Endothelial cell of umbilical vein (primary cell): Measurements from ENCODE around the gene DMRTB1. TPM values are rescaled to one million over a fixed set of nuclear protein-coding genes. Genes with fewer than 3 reads are reported as not detected.

Source experiments
- BruUV-seq: library from RNA; stranded (reverse); fragments of 400-500 nt; replicated peaks from 2 replicates; lab custom pipeline; 2021; lab: Mats Ljungman, UMichigan
- CTCF ChIA-PET: fragments of 300-600, 350-600 bp; sonication (Branson Sonifier 250); formaldehyde crosslinking; loops from one replicate; lab custom pipeline; 2021; ENCODE audit warnings: antibody characterized with exemption, inconsistent platforms; lab: Charles Lee
- POLR2A ChIA-PET: fragments of 300-600, 350-600 bp; sonication (Branson Sonifier 250); formaldehyde crosslinking; loops from one replicate; lab custom pipeline; 2021; ENCODE audit warnings: antibody characterized with exemption, inconsistent platforms; lab: Charles Lee
- DNase-seq: peaks from one replicate; pipeline ENCODE4 v3.0.0-alpha.2; 2011; ENCODE audit warnings: low read depth, low spot score
- FAIRE-seq: peaks from 2 replicates; lab custom pipeline; 2011; peaks lifted over from hg19 to GRCh38; lab: Jason Lieb, UNC
- H2AFZ ChIP-seq: 2 replicates; pipeline ENCODE4 v1.6.0; 2012; ENCODE audit warnings: low read depth, low read length, control low read depth, inconsistent platforms
- H3K27ac ChIP-seq: 2 replicates; pipeline ENCODE4 v1.5.1; 2011; ENCODE audit warnings: low read depth, mild to moderate bottlenecking, control low read depth, low read length, moderate library complexity; ENCODE audit not compliant: insufficient read depth
- H3K27me3 ChIP-seq, 2 experiments: 2 replicates each; pipeline versions ENCODE4 v1.6.0 to v1.6.1; 2011; ENCODE audit warnings: low read length in 2 of 2, mixed read lengths in 1 of 2; ENCODE audit not compliant: control insufficient read depth in 2 of 2, insufficient read depth in 2 of 2
- H3K36me3 ChIP-seq, 2 experiments: 2 replicates in 1 of 2; 3 replicates in 1 of 2; pipeline ENCODE4 v1.5.1; 2011; ENCODE audit warnings: low read length in 2 of 2, mild to moderate bottlenecking in 1 of 2, moderate library complexity in 1 of 2; ENCODE audit not compliant: control insufficient read depth in 2 of 2, insufficient read depth in 2 of 2; ENCODE audit errors: extremely low read depth in 1 of 2
- H3K4me1 ChIP-seq: 3 replicates; pipeline ENCODE4 v1.5.1; 2011; ENCODE audit warnings: mild to moderate bottlenecking, low read length; ENCODE audit not compliant: control insufficient read depth, insufficient read depth; ENCODE audit errors: extremely low read depth
- H3K4me2 ChIP-seq: 2 replicates; pipeline ENCODE4 v1.6.1; 2011; ENCODE audit warnings: low read length, control low read depth, mixed read lengths; ENCODE audit not compliant: insufficient read depth
- H3K4me3 ChIP-seq, 3 experiments: fragments of 200-600 bp in 1 of 3; sonication (generic), shearing (Covaris generic) in 1 of 3; replicated peaks in 1 of 3; 2 replicates each; pipeline ENCODE4 v1.5.1; 2011 to 2016; ENCODE audit warnings: control low read depth in 3 of 3, low read length in 3 of 3, mild to moderate bottlenecking in 2 of 3, inconsistent platforms in 1 of 3, low read depth in 1 of 3, moderate library complexity in 1 of 3; ENCODE audit not compliant: insufficient read depth in 1 of 3
- H3K79me2 ChIP-seq: 2 replicates; pipeline ENCODE4 v1.6.0; 2012; ENCODE audit warnings: low read length, inconsistent platforms; ENCODE audit not compliant: control insufficient read depth, insufficient read depth
- H3K9ac ChIP-seq: replicated peaks from 2 replicates; pipeline ENCODE3; 2011; ENCODE audit warnings: low read length, control low read depth; ENCODE audit not compliant: insufficient read depth; ENCODE audit errors: extremely low read depth
- H3K9me1 ChIP-seq: replicated peaks from 3 replicates; pipeline ENCODE4 v1.6.0; 2011; ENCODE audit warnings: mild to moderate bottlenecking, low read length; ENCODE audit not compliant: control insufficient read depth, insufficient read depth; ENCODE audit errors: extremely low read depth
- H3K9me3 ChIP-seq: replicated peaks from 2 replicates; pipeline ENCODE4 v1.5.1; 2012; ENCODE audit warnings: low read length, inconsistent platforms; ENCODE audit not compliant: control insufficient read depth, insufficient read depth
- H4K20me1 ChIP-seq: replicated peaks from 2 replicates; pipeline ENCODE3; 2011; ENCODE audit warnings: mild to moderate bottlenecking, low read length; ENCODE audit not compliant: control insufficient read depth, insufficient read depth; ENCODE audit errors: extremely low read depth
- CTCF ChIP-seq, 2 donors: IDR thresholded peaks; 1 replicate in 1 of 2; 2 replicates in 1 of 2; pipeline ENCODE4 v1.5.1; 2011; ENCODE audit warnings: low read length in 2 of 2, mild to moderate bottlenecking in 2 of 2, moderate library complexity in 2 of 2, control low read depth in 1 of 2, inconsistent platforms in 1 of 2, low read depth in 1 of 2; ENCODE audit not compliant: insufficient read depth in 1 of 2; ENCODE audit errors: extremely low read depth in 1 of 2
- EZH2 ChIP-seq: IDR thresholded peaks from 2 replicates; pipeline ENCODE4 v1.6.1; 2012; ENCODE audit warnings: borderline replicate concordance, low read depth, mild to moderate bottlenecking, moderate library complexity, low read length, inconsistent platforms; ENCODE audit not compliant: severe bottlenecking
- FOS ChIP-seq: IDR thresholded peaks from 2 replicates; pipeline ENCODE4 v1.6.1; 2011; ENCODE audit warnings: mild to moderate bottlenecking, low read length, moderate library complexity, borderline replicate concordance; ENCODE audit not compliant: insufficient read depth
- GATA2 ChIP-seq: IDR thresholded peaks from 2 replicates; pipeline ENCODE4 v1.7.0; 2011; ENCODE audit warnings: low read depth, mild to moderate bottlenecking, moderate library complexity, mixed read lengths, low read length; ENCODE audit not compliant: insufficient read length, insufficient read depth
- JUN ChIP-seq: IDR thresholded peaks from 2 replicates; pipeline ENCODE4 v1.6.1; 2011; ENCODE audit warnings: borderline replicate concordance, low read depth; ENCODE audit not compliant: insufficient read length, insufficient read depth
- MAX ChIP-seq: IDR thresholded peaks from 2 replicates; pipeline ENCODE4 v1.6.1; 2011; ENCODE audit not compliant: insufficient read depth, insufficient read length
- MYC ChIP-seq: IDR thresholded peaks from one replicate; pipeline ENCODE4 v1.6.1; 2011; ENCODE audit warnings: mild to moderate bottlenecking, low read depth, low read length
- POLR2A ChIP-seq: IDR thresholded peaks from 2 replicates; pipeline ENCODE4 v1.6.1; 2012; ENCODE audit warnings: low read depth, mild to moderate bottlenecking, control low read depth, low read length
- POLR2AphosphoS5 ChIP-seq: IDR thresholded peaks from 2 replicates; pipeline ENCODE4 v1.6.1; 2012; ENCODE audit warnings: low read depth, mild to moderate bottlenecking, control low read depth, low read length, moderate library complexity; ENCODE audit not compliant: insufficient read depth
- dilution Hi-C: fragments of 300-500 bp; cut with MboI; formaldehyde crosslinking; loops from one replicate; pipeline ENCODE4 v1.15.0; 2019; ENCODE audit warnings: low sequenced_read_pairs; ENCODE audit not compliant: extremely low pct_ligation_motif_present
- intact Hi-C: fragments of 100-400 bp; cut with micrococcal nuclease; formaldehyde crosslinking; loops from one replicate; pipeline ENCODE4 v1.10.0; 2022
- polyA plus RNA-seq, 4 experiments: library from polyadenylated mRNA; depleted of rRNA in 3 of 4; stranded (reverse) in 3 of 4; unstranded in 1 of 4; fragments of >200 nt; gene quantifications; 2 replicates each; pipeline versions ENCODE4 v1.2.1 to v1.2.3, GENCODE V29; 2011 to 2012; ENCODE audit warnings: missing spikeins in 1 of 4
- total RNA-seq: library from RNA; stranded (reverse); gene quantifications from 2 replicates; pipeline ENCODE4 v1.2.3, GENCODE V29; 2021

Gene DMRTB1
- total and polyA plus RNA-seq, 2 donors (not counting 3 experiments of a cell fraction or from before 2014, with no cell fraction given): not detected

GRCh38 chr1:53506355-53507050 is 47.3 kb downstream of the DMRTB1 start:
- no peaks in the 10 kb centered on the region for H3K36me3 ChIP-seq
- no peaks in the 10 kb centered on the region for H3K27me3 ChIP-seq
- dilution Hi-C loops (no loop called here), intact Hi-C loops (no loop called here)
- no peak overlapping the region for H3K9ac ChIP-seq
- no peak overlapping the region for H3K4me2 ChIP-seq
- H3K4me1 ChIP-seq: no peaks in the 10 kb centered on the region
- BruUV-seq: no TSS peak
- H3K27ac ChIP-seq: no peak overlapping the region
- no peaks in the 10 kb centered on the region for H3K79me2 ChIP-seq
- H2AFZ ChIP-seq: no peak overlapping the region
- no peaks in the 10 kb centered on the region for H4K20me1 ChIP-seq
- H3K4me3 ChIP-seq: no peak overlapping the region
- FAIRE-seq (no peak), DNase-seq (no peak)
- POLR2A ChIA-PET: no interaction called here
- H3K9me1 ChIP-seq: no peaks in the 10 kb centered on the region
- no peaks in the 10 kb centered on the region for H3K9me3 ChIP-seq
- TF ChIP-seq FOS: no peak
- no peak for TF ChIP-seq MAX
- TF ChIP-seq MYC: no peak
- TF ChIP-seq POLR2AphosphoS5: no peak
- no peak for TF ChIP-seq POLR2A
- no peak for TF ChIP-seq EZH2
- no peak for TF ChIP-seq CTCF (IDR thresholded peaks at IDR 0.05; ENCODE audit: extremely low read depth in 1 of 2, insufficient read depth in 1 of 2, low read depth in 1 of 2, low read length in 2 of 2)
- TF ChIP-seq JUN: no peak
- TF ChIP-seq GATA2: no peak
- CTCF ChIA-PET: no interaction called here
